Parathyroid adenoma (tissue), 2 donors: ENCODE results near the gene DLGAP4.

Source experiments
- H2AFZ ChIP-seq: fragments of 300-600 bp; sonication (generic); one replicate; pipeline ENCODE4 v1.7.0; 2017; ENCODE audit warnings: antibody characterized with exemption, mild to moderate bottlenecking
- H3K27ac ChIP-seq: fragments of 300-600 bp; sonication (generic); one replicate; pipeline ENCODE4 v1.7.0; 2017
- H3K27me3 ChIP-seq: fragments of 300-600 bp; sonication (generic); one replicate; pipeline ENCODE4 v1.7.0; 2017; ENCODE audit warnings: low read length; ENCODE audit not compliant: control insufficient read depth, insufficient read depth
- H3K36me3 ChIP-seq: fragments of 300-600 bp; sonication (generic); one replicate; pipeline ENCODE4 v1.7.0; 2017; ENCODE audit warnings: low read length; ENCODE audit not compliant: control insufficient read depth, insufficient read depth
- H3K4me1 ChIP-seq: fragments of 300-600 bp; sonication (generic); one replicate; pipeline ENCODE4 v1.7.0; 2017; ENCODE audit warnings: control low read depth
- H3K4me2 ChIP-seq: fragments of 300-600 bp; sonication (generic); one replicate; pipeline ENCODE4 v1.7.0; 2017; ENCODE audit warnings: low read length
- H3K4me3 ChIP-seq: fragments of 300-600 bp; sonication (generic); one replicate; pipeline ENCODE4 v1.7.0; 2017; ENCODE audit warnings: low read depth, low read length
- H3K79me2 ChIP-seq: fragments of 300-600 bp; sonication (generic); one replicate; pipeline ENCODE4 v1.7.0; 2017; ENCODE audit warnings: control low read depth
- H3K9ac ChIP-seq: fragments of 300-600 bp; sonication (generic); one replicate; pipeline ENCODE4 v1.7.0; 2017; ENCODE audit warnings: mild to moderate bottlenecking
- H3K9me3 ChIP-seq: fragments of 300-600 bp; sonication (generic); one replicate; pipeline ENCODE4 v1.7.0; 2017; ENCODE audit warnings: low read length; ENCODE audit not compliant: control insufficient read depth
- CTCF ChIP-seq: fragments of 300-600 bp; sonication (generic); IDR thresholded peaks from one replicate; pipeline ENCODE4 v1.7.0; 2017; ENCODE audit warnings: antibody characterized with exemption, mild to moderate bottlenecking
- donor health status: primary hyperparathyroidism.

DLGAP4 gene

DNA sequence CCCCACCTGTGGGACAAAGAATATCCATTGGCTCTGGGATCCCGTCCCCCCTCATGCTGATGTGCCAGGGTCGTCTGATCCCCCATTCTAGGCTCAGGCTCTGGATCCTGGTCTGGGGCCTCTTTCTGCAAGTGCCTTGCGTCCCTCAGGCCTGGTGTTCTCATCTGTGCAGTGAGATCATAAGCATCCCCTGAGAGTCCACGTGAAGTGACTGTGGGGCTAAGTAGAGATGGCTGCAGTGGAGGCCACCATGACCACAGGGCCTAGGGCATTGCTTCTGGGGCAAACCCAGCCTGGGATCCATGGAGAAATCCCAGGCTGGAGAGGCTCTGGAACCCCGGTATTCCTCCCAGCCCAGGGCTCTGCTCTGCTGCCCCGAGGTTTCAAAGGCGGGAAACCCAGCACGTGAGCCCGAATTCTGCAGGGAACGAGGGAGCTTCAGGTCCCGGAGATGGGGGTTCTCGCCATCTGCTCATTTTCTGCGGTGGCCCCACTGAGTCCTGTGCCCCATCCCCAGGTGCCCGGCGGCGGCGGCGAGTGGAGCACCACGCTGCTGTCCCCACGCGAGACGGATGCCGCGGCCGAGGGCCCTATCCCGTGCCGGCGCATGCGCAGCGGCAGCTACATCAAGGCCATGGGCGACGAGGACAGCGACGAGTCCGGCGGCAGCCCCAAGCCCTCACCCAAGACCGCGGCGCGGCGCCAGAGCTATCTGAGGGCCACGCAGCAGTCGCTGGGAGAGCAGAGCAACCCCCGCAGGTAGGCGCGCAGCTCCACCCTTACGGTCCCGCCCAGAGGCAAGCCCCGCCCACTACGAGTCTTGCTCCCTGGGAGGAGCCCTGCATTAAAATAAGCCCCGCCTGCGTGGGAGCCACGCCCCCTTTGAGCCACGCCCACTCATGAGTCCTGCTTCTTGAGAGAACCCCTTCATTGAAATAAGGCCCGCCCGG, 129.7 kb downstream of the DLGAP4 start:
- Histone ChIP-seq H3K9me3 (no peaks in the 10 kb centered on the region), H3K9ac (no peak overlapping the region), H3K79me2 (no peaks in the 10 kb centered on the region), H3K27me3 (no peaks in the 10 kb centered on the region), H3K36me3 (no peaks in the 10 kb centered on the region), H3K4me2 (peak overlapping the region; percentile 25), H3K4me1 (no peaks in the 10 kb centered on the region), H2AFZ (peak overlapping the region; percentile 74), H3K4me3 (no peak overlapping the region), H3K27ac (no peak overlapping the region)
- TF ChIP-seq CTCF, result no peak

DNA sequence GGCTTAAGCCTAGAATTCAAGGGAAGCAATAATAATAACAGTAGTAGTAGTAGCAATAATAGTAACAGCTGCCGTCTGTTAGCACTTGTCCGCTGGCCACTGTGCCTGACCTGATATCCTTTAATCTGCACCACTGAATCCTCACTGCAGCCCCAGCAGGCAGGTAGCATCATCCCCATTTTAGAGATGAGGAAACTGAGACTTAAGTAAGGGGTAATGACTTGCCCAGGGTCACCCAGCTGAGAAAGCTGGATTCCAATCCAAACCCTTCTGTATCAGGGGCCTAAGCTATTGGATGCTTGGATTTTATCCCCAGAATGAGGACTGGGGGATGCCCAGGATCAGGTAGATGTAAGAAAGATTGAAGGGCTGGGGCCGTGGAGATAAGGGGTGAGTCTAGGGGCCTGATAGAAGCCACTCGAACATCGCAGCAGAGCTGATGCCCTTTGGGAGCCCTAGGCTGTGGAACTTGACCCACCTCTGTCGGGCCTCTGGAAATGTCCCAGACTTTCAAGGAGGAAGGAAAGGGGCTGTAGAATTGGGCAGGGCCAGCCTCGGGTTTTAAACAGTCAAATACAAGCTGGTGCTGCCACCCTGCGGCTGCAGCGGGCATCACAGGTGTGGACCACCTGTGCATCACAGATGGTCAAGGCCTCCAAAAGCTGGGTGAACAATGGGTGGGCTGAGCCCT, 133.0 kb downstream of the DLGAP4 start:
- Histone ChIP-seq H3K27ac (no peak overlapping the region), H3K4me1 (no peaks in the 10 kb centered on the region), H3K27me3 (no peaks in the 10 kb centered on the region), H2AFZ (no peak overlapping the region), H3K4me3 (no peak overlapping the region), H3K4me2 (no peak overlapping the region), H3K9ac (no peak overlapping the region), H3K9me3 (no peaks in the 10 kb centered on the region), H3K79me2 (no peaks in the 10 kb centered on the region), H3K36me3 (no peaks in the 10 kb centered on the region)
- peak; percentile 81 for TF ChIP-seq CTCF

DNA sequence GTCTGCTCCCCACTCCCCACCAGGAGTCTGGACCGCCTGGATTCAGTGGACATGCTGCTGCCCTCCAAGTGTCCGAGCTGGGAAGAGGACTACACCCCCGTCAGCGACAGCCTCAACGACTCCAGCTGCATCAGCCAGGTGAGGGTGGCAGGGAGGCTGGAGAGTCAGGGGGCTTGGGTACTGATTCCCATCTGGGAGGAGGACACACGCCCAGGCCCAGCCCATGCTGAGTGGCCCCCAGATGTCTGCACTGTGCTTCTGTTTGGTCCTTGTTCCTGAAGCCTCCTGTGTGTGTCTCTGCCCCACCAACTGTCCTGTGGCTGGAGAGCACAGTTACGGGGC, 133.6 kb downstream of the DLGAP4 start:
- Histone ChIP-seq H3K36me3 (no peaks in the 10 kb centered on the region), H3K27ac (no peak overlapping the region), H3K9me3 (no peaks in the 10 kb centered on the region), H3K4me3 (no peak overlapping the region), H3K79me2 (no peaks in the 10 kb centered on the region), H2AFZ (no peak overlapping the region), H3K4me1 (no peaks in the 10 kb centered on the region), H3K9ac (no peak overlapping the region), H3K27me3 (no peaks in the 10 kb centered on the region), H3K4me2 (no peak overlapping the region)
- no peak for TF ChIP-seq CTCF

DNA sequence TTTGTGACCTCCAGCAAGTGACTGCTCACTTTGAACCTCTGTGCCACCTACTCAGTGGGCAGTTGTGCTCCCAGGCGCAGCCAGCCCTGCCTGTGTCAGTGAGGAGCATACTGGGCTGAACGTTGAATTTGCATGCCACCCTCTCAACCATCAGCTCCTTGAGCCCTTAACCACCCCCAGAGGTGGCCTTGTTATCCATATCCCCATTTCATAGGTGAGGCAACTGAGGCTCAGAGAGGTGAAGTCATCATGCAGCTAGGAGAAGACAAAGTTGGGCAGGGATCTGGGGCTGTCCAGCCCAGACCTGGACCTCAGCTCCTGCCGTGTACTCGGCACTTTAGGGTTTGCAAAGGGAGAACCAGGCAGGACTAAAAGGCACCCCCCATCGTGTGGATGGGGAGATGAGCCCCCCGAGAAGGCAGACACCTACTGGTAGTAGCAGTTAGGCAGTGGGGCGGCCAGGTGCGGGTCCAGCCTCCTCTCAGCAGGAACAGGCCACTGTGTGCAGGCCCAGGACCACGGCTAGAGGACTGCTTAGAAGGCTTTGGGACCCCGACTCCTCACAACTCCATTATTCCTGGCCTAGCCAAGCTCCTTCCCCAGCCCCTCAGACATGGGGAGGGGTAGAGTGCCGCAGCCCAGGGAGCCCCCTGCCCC, 134.4 kb downstream of the DLGAP4 start:
- Histone ChIP-seq H3K27ac (no peak overlapping the region), H3K4me2 (no peak overlapping the region), H3K9ac (no peak overlapping the region), H3K9me3 (no peaks in the 10 kb centered on the region), H2AFZ (no peak overlapping the region), H3K79me2 (no peaks in the 10 kb centered on the region), H3K27me3 (no peaks in the 10 kb centered on the region), H3K4me1 (no peaks in the 10 kb centered on the region), H3K36me3 (no peaks in the 10 kb centered on the region), H3K4me3 (no peak overlapping the region)
- no peak for TF ChIP-seq CTCF
